ENCODE measurements around the gene SCO2. TPM values are rescaled to one million over a fixed set of nuclear protein-coding genes. Genes with fewer than 3 reads are reported as not detected.
A peak's percentile ranks its signal among the peaks of the same experiment; 100 is the strongest.

The SCO2 gene
- polyA plus RNA-seq, 3 donors: 39.5 to 101 (median 69.6) TPM

GRCh38 chr22:50564289-50564688, 38.9 kb upstream of the SCO2 start:
- H3K27ac Mint-ChIP-seq: peak overlapping the region in 1 of 7 donors; percentile 36
- H3K4me3 ChIP-seq (replicated peaks in 1 of 3; ENCODE audit: low read depth in 2 of 3, low read length in 3 of 3): no peak overlapping the region
- intact Hi-C loops (cut with micrococcal nuclease): loop anchor here (5.0 kb wide), 3 partner anchors 37 to 58 kb away; partner anchors contain the start of genes LMF2 (in 1 of the 2), NCAPH2 (in 1 of the 2) and SCO2 (in 1 of the 2)

More at GRCh38 chr22:50564289-50564688, 38.9 kb upstream of the SCO2 start:
- no peak for TF ChIP-seq CTCF (IDR thresholded peaks at IDR 0.05)
- Mint-ChIP-seq H3K36me3 (peaks cover 7 to 17% of the 10 kb centered on the region in 2 donors), H3K4me1 (peaks cover 17% of the 10 kb centered on the region), H3K9me3 (peaks cover 0 to 2% (median 0%) of the 10 kb centered on the region in 7 donors), H3K27me3 (ENCODE audit: low read depth in 3 of 3) (peaks cover 15 to 20% (median 18%) of the 10 kb centered on the region in 3 donors), H3K4me3 (peak overlapping the region in 1 of 2 donors; percentile 35)
- Histone ChIP-seq H3K27me3 (ENCODE audit: control insufficient read depth in 2 of 2, insufficient read depth in 2 of 2, low read length in 2 of 2) (peaks cover 0 to 8% of the 10 kb centered on the region in 2 donors), H2AFZ (ENCODE audit: insufficient read depth, low read depth, low read length, poor library complexity, severe bottlenecking) (no peak overlapping the region), H3K4me2 (replicated peaks; ENCODE audit: extremely low read depth, low read length, poor library complexity, severe bottlenecking) (no peak overlapping the region), H3K79me2 (ENCODE audit: insufficient read depth, low read length) (peaks cover 6% of the 10 kb centered on the region), H3K4me1 (ENCODE audit: control insufficient read depth in 1 of 2, insufficient read depth in 2 of 2, low read length in 2 of 2) (peaks cover 8 to 13% of the 10 kb centered on the region in 2 donors), H3K9me3 (replicated peaks in 1 of 2; ENCODE audit: control insufficient read depth in 1 of 2, insufficient read depth in 1 of 2, low read length in 2 of 2) (no peaks in the 10 kb centered on the region), H4K20me1 (ENCODE audit: insufficient read depth, low read length) (no peaks in the 10 kb centered on the region), H3K36me3 (replicated peaks in 1 of 2; ENCODE audit: control insufficient read depth in 1 of 2, insufficient read depth in 2 of 2, low read length in 2 of 2) (peaks cover 9 to 15% of the 10 kb centered on the region in 2 donors), H3K27ac (ENCODE audit: low read depth in 1 of 2, low read length in 2 of 2) (no peak overlapping the region), H3K9ac (ENCODE audit: insufficient read depth, low read length, poor library complexity, severe bottlenecking) (no peak overlapping the region)
- DNase-seq: no peak
- WGBS (ENCODE audit: insufficient coverage): 98% methylated on average over 11 of the region's 11 CpGs
